GM21526 (cell line): ENCODE data around the gene RGS7.
"Not testable (repeated sequence)": the region's sequence is repeated elsewhere in the genome, so short reads cannot be mapped to it uniquely, and the experiment has no call there.

Source experiments
- ATAC-seq: cut with Tn5 transposase; IDR thresholded peaks from one replicate; pipeline ENCODE4 v1.9.1; 2021; ENCODE audit warnings: moderate library complexity; ENCODE audit not compliant: unreplicated experiment, low FRiP score

The RGS7 gene

DNA sequence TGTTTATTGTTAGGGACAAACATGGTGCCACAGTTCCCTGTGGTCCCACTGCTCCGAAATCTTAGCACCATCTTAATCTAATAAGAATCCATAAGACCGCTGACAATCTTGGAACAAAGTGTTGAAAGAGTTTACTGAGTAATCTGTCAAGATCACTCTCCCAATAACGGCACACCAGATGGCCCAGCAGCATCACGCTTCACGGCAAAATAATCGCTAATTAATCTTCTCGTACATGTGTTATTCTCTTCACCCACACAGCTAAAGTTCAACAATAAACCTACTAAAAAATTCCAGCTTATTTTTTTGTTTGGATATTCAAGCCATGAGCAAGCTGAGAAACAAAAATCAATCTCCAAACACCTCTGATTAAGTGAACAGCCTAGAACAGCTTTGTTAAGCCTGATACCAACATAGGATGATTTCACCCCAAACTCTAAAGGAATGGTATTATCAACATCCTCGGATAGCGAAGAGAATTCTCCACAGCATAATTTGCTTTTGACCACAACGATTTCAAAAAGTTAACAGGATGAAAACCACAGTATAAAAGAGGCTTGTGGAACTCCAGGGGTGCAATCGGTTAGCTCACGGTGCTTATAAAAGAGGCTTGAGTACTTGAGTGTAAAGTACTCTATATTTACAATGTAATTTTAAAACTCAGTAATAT, 415.2 kb downstream of the RGS7 start:
- no peak for ATAC-seq

DNA sequence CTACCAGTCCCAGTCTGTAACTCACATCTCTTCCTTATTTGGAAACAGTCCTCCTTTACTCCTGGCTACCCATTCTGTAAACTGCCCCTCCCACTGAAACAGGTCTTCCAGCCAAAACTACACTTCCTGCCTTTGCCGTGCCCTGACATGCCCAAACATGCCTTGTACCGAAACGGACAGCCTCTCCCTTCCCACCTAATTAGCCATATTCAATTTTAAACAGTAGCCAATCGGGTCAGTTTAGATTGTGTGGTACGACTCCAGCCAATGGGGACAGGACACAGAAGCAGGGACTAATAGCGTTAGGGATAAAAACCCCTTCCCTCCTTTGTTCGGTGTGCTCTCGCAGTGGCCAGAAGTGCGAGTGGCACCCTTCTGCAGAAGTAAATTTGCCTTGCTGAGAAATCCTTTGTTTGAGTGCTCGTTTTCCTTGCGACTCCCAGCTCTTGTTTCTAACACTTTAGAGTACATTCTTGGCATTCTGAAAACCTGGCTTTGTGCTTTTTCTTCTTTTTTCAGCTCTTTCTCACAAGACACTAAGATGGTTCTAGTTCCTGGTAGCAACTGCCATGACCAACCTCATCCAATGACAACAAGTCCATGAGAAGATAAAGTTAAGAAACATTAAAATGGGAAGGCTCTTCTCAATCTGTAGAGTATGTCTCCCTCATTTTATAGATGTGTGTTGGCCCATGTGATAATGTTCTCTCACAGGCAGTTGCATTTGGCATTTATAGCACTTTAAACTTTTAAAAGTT, 419.9 kb downstream of the RGS7 start:
- no peak for ATAC-seq

DNA sequence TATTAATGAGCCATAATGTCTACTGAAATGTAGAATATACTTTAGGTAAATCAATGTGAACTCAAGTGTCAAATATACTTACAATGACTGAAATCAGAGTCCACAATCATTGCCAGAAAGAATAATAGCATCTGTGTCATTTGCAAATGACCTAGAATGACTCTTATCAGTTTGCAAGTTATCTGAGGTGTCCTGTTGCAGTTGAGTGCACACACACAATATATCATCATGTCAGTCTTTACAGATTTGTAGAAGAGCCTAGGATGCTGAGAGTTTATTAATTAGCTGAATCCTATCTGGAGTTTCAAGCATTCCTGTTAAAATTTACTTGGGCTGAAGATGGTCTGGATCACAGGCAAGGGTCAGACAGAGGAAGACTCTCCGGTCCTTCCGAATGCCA, 421.1 kb downstream of the RGS7 start:
- no peak for ATAC-seq

DNA sequence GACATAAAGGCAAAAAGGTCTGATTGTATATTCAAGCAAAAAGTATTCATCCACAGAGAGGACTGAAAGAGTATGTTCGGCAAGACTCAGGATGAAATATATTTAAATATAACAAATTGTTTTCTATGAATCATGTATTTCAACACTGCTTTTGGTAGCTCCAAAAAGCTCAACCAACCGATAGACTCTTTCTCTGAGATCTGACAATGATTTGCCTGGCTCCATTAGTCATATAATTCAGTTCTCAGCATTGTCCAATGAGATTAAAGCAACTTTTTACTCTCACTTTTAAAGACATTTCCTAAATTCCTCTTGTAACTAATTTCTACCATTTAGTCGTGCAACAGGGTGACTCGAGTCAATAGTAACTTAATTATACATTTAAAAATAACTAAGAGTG, 426.0 kb downstream of the RGS7 start:
- no peak for ATAC-seq

DNA sequence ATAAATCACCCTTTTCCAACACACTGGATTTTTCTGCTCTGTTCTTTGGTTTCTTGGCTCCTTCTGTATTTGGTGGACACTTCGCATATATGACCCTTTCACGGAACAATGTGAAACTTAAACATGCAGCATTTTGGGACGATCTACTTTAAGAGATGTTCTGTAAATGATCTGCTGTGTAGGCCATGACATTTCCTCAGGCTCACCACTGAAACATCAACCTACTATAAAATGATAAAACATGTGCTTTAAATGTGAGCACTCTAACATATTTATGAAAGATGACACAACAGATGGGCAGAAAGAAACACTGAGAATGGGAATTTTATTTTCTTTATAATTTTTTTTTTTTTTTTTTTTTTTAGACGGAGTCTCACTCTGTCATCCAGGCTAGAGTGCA, 428.7 kb downstream of the RGS7 start:
- no peak for ATAC-seq

DNA sequence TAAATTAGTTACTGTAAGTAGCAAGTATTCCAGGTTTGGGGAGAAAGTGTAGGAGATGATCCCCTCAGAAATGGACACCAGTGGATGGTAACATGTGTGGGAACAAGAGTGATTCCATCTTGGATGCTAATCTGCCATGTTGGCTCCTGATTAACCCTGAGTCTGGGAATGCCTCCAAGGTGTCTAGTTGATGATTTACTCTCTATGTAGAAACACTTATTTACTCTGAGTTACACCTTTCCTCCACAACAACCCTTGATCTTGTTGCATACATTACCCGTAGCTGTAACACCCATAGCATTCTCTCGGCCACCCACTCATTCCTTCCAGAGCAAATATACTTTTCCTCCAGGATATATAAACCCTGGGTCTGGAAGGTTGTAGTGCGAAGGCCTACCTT, 429.2 kb downstream of the RGS7 start:
- ATAC-seq, result no peak

DNA sequence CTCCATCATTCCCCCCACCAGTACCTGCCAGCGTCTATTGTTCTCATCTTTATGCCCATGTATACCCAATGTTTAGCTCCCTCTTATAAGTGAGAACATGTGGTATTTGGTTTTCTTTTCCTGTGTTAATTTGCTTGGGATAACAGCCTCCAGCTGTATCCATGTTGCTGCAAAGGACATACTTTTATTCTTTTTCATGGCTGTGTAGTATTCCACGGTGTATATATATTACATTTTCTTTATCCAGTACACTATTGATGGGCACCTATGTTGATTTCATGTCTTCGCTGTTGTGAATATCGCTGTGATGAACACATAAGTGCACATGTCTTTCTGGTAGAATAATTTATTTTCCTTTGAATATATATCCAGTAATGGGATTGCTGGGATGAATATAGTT, 431.7 kb downstream of the RGS7 start:
- no peak for ATAC-seq

DNA sequence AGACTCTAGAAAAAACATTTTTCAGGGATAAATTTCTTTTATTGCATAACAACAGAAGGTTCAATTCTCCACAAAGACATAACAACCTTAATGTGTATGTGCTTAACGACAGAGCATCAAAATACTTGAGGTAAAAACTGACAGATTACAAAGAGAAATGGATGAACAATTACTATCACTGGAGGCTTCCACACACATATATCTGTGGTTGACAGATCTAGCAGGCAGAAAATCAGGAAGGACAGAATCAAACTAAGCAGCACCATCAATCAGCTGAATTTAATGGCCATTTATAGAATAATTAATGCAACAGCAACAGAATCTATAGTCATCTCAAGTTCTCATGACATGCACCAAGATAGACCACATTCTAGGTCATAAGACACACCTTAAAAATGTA, 439.0 kb downstream of the RGS7 start:
- no peak for ATAC-seq

DNA sequence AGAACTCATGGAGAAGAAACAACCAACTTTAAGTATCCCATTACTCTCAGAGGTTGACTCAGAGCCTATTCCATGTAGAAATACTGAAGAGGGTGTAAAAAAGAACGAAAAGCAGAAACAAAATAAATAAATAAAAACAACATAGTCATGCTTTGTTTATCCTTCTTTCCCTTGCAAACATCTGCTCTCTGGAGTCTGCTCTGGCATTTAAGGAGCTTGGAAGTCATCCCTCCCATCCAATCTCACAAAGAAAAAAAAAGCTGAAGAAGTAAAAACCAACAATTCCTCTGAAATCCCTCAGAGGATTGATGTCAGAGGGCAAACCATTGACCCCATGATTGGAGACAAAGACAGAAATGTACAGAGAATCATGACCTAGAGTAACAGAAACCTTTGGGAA, 442.5 kb downstream of the RGS7 start:
- ATAC-seq, result no peak

DNA sequence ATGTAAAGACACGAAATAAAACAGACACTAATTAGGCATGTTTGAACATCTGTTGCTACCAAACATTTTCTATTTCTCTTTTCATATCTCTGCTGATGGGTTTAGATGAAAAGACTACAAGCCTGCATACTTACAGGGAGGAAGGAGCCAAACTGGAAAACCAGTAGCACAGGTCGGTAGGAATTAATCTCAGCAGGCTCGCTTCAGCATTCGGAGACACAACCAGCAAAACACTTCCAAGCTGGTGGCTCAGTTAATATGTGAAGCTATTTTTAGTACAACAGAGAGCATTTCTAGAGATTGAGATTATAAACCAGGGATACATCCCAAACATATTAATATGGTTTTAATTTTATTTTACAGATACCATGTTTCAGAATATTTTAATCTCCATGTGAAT, 444.2 kb downstream of the RGS7 start:
- ATAC-seq, result no peak

DNA sequence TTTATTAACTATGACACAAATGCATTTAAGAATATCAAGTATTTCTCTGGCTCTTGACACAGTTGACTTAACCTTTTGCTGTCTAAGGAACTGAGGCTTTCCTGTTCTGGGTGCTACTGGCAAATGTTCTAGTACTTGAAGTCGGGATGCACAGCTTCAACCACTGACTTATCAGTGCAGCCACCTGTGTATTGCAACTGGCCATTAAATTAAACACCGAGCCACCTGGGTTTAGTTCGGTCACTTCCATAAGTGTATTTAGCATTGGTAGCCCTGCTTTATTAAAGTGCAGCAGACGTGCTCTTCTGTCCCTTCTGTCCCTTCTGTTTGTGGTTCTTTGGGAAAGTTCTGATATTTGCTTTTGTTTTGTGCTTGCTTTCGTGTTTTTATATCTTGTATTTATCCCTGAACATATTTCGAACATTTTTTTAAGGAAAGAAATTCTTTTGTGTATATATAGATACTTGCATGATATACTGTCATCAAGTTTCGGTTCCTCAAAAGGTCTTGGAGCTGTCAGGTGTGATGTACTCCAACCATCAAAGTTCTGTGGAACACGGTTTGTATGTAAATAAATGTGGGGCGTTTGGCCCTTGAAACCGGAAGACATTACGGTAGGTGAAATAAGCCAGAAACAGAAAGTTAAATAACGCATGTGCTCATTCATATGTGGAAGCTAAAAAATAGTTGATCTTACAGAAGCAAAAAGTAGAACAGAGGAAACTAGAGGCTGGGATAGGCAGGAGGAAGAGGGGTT, 447.1 kb downstream of the RGS7 start:
- peak; percentile 90 for ATAC-seq

DNA sequence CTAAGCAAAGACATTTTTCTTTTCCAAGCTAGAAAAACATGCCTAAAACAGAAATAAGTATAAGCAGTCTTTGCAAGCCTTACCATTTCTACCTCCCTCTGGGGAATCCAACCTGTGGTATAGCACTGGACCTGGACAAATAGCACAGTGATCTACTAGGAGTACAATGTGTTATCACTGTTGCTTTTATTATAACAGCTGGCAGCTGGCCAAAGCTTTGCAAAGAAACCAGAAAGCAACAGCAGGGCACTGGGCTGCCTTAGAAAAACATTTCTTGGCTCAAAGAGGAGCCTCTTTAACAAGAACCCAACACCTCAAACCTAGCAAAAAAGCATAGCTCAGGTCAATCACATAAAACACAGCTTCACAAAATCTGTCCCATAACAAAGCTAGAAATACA, 450.5 kb downstream of the RGS7 start:
- ATAC-seq, result no peak

DNA sequence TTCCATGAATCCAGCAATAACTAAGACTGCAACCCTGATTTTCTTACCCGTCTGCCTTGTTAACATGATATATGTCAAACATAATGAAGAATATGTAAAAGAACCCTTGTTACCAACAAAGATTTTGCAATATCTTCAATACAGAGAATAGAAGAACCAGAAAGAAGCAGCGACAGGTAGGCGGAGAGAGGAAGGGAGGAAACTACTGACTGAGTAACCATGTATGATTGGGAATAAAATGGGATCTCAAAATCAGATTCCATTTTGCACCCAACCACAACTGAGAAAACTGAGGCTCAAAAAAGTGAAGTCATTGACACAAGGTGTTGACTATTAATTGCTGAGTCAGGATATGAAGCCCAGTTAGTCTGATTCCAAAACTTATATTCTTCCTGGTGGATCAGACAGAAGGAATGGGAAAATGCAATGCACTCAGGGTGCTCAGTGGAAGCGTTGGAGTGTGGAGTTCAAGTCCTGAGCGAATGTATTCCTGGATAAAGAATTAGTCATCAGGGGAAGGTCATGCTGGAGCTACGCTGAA, 451.7 kb downstream of the RGS7 start:
- ATAC-seq, result no peak

DNA sequence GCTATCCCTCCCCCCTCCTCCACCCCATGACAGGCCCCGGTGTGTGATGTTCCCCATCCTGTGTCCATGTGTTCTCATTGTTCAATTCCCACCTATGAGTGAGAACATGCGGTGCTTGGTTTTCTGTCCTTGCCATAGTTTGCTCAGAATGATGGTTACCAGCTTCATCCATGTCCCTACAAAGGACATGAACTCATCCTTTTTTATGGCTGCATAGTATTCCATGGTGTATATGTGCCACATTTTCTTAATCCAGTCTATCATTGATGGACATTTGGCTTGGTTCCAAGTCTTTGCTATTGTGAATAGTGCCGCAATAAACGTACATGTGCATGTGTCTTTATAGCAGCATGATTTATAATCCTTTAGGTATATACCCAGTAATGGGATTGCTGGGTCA, 461.6 kb downstream of the RGS7 start:
- ATAC-seq, result not testable (repeated sequence)

DNA sequence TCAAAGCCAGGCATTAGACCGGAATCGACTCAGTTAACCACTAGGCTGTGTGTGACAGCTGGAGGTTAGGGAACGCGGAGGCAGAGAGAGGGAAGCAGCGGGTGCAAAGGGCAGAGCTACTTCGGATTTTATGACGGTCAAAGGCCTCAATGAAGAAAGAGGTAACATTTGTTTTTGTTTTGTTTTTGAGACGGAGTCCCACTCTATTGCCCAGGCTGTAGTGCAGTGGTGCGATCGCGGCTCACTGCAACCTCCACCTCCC, 468.3 kb downstream of the RGS7 start:
- ATAC-seq, result no peak

DNA sequence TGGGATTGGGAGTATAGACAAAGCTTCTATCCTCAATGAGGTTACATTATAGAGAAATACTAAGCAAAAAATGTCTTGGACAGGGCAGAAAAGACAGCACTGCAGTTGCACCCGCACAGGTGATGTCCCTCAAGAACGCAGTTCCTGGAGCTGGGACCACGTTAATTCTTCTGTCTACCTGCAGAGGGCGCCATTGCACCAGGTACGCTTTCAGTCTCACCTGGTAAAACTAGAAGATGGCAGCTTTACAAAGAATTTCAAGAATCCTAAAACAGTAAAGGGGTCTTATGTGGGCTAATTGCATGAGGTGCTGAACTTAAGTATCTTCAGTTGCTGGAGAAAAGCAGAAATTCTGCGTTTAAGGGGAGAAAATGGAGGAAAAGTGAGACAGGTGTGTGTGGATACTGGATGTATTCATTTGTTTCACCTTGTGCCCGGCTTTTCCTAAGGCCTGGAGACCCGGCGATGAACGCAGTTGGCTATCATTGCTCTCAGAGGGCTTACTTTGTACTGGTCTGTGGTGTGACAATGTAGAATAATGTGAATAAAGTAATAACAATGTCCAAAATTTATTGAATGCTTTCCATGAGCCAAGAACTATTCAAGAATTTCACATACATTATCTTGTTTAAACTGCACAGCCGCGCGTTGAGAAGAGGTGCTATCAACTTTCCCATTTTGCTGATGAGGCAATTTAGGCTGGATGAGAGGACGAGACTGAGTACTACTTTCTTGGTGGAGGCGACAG, 468.8 kb downstream of the RGS7 start:
- peak; percentile 67 for ATAC-seq

DNA sequence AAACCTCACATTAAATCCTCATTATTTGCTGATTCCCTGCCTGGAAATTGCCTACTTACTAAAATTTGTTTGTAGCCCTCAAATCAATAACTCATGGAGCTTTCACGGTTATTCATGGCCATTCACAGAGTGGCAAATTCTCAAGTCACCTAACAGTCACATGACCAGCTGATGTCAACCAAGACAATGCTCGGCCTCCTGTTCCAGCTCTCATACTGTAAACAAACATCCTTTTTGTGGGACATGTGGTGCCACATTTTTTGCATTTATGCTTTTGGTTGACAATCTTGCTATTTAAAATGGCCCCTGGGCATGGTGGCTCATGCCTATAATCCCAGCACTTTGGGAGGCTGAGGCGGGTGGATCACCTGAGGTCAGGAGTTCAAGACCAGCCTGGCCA, 473.5 kb downstream of the RGS7 start:
- ATAC-seq, result no peak

DNA sequence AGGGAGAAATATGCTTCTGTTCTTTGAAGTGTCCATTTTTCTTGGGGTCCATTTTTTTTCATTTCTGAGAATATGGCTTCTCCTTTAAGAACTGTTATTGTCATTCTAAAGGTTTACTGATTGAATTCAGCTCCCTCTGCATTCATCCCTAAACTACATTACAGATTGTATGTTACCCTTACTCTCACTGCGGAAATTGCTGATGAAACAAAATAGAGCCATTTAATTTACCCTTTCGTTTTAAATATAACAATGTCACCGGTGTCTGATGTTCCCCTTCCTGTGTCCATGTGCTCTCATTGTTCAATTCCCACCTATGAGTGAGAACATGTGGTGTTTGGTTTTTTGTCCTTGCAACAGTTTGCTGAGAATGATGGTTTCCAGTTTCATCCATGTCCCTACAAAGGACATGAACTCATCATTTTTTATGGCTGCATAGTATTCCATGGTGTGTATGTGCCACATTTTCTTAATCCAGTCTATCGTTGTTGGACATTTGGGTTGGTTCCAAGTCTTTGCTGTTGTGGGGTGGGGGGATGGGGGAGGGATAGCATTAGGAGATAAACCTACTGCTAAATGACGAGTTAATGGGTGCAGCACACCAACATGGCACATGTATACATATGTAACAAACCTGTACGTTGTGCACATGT, 474.2 kb downstream of the RGS7 start:
- ATAC-seq, result not testable (repeated sequence)

DNA sequence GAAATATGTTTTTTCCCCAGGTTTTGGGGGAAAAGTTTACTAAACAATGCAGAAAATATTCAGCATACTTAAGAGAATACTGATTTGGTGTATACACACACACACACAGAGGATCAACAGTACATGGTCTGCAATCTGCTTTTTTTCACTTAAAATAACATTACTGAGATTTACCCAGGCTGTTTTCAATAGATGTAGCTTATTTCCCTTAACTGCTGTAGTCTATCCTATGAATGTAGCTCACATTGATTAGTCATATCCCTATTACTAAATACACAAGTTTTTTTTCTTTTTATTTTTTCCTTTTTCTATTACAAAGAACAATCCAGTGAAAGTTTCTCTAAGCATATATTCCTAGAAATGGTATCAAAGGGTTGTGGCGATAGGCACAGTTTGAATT, 478.4 kb downstream of the RGS7 start:
- ATAC-seq, result no peak

DNA sequence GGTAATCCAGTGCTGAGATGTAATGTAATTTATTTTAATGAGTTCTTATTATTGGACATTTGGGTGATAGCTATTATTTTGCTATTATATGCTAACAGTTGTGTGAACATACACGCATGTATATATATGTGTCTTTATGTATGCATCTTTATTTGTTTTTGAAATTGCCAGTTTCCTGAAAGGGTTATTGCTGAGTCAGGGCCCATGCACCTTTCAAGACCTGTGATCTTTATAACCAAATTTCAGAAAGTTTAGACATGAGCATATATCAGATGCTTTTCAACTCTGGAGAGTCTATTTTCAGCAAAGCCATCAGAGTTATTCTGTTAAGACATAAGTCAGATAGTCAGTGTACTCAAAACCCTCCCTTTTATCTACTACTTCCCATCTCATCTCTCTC, 479.4 kb downstream of the RGS7 start:
- ATAC-seq, result no peak
